Gastrocnemius medialis (tissue), 4 donors: ENCODE results near the gene MEDAG. TPM values are rescaled to one million over a fixed set of nuclear protein-coding genes. Genes with fewer than 3 reads are reported as not detected.

ENCODE experiments used
- ATAC-seq, 2 donors: fragments of 150-250 bp; one replicate each; pipeline ENCODE4 v1.9.1; 2016
- DNase-seq, 2 donors: peaks; one replicate each; pipeline ENCODE4 v3.0.0-alpha.2; 2019
- H3K27ac ChIP-seq, 4 donors: fragments of 200-600 bp; sonication (generic); 1 replicate in 1 of 4; 2 replicates in 3 of 4; pipeline ENCODE4 v1.5.1; 2016 to 2018; ENCODE audit warnings: mild to moderate bottlenecking in 2 of 4, moderate library complexity in 1 of 4
- H3K27me3 ChIP-seq, 3 donors: fragments of 200-600 bp; sonication (generic) in 2 of 3; 1 replicate in 1 of 3; 2 replicates in 2 of 3; pipeline versions ENCODE4 v1.5.1 to v1.6.0; 2016 to 2019; ENCODE audit warnings: mild to moderate bottlenecking in 1 of 3, moderate library complexity in 1 of 3
- H3K36me3 ChIP-seq, 2 donors: fragments of 200-600 bp; sonication (generic) in 1 of 2; one replicate each; pipeline ENCODE4 v1.5.1; 2017 to 2018
- H3K4me1 ChIP-seq, 2 donors: fragments of 200-600 bp; sonication (generic) in 1 of 2; one replicate each; pipeline ENCODE4 v1.5.1; 2016 to 2017; ENCODE audit warnings: mild to moderate bottlenecking in 2 of 2
- H3K4me3 ChIP-seq, 4 donors: fragments of 200-600 bp; sonication (generic) in 3 of 4; 1 replicate in 1 of 4; 2 replicates in 3 of 4; pipeline ENCODE4 v1.5.1; 2016 to 2019; ENCODE audit warnings: mild to moderate bottlenecking in 2 of 4
- H3K9me3 ChIP-seq, 3 donors: fragments of 200-600 bp; sonication (generic) in 2 of 3; 1 replicate in 1 of 3; 2 replicates in 2 of 3; pipeline ENCODE4 v1.5.1; 2016 to 2019
- POLR2A ChIP-seq, 2 donors: fragments of 450-650 bp; IDR thresholded peaks; one replicate each; pipeline ENCODE4 v1.6.1; 2017; ENCODE audit warnings: antibody characterized with exemption in 2 of 2, mild to moderate bottlenecking in 2 of 2, moderate library complexity in 2 of 2
- in situ Hi-C, 4 donors: fragments of 200-750 bp; cut with MboI; loops; one replicate each; pipeline versions ENCODE4 v1.15.0 to v1.8.0; 2017; ENCODE audit warnings: low sequenced_read_pairs in 4 of 4
- intact Hi-C: fragments of 100-400 bp; cut with DNase I; formaldehyde crosslinking; loops from one replicate; pipeline ENCODE4 v1.15.1; 2023; ENCODE audit warnings: low total_unique reads
- total RNA-seq, 4 donors: library from RNA; depleted of rRNA; stranded (reverse); fragments of >200 nt; gene quantifications; one replicate each; pipeline versions ENCODE4 v1.1.0 to v1.2.3, GENCODE V29; 2016
- TF ChIP-seq, protein P1 (sequence below), 5 experiments: fragments of 450-650 bp in 3 of 5; fragments of 200-600 bp in 2 of 5; sonication (generic) in 2 of 5; IDR thresholded peaks in 4 of 5; conservative IDR thresholded peaks in 1 of 5; 1 replicate in 4 of 5; 2 replicates in 1 of 5; pipeline ENCODE4 v1.5.1; 2016 to 2019; ENCODE audit warnings: antibody characterized with exemption in 5 of 5, mild to moderate bottlenecking in 3 of 5, moderate library complexity in 3 of 5

The MEDAG gene
- total RNA-seq, 4 donors from 2014 or later: 12.8 to 37.7 (median 23.3) TPM

DNA sequence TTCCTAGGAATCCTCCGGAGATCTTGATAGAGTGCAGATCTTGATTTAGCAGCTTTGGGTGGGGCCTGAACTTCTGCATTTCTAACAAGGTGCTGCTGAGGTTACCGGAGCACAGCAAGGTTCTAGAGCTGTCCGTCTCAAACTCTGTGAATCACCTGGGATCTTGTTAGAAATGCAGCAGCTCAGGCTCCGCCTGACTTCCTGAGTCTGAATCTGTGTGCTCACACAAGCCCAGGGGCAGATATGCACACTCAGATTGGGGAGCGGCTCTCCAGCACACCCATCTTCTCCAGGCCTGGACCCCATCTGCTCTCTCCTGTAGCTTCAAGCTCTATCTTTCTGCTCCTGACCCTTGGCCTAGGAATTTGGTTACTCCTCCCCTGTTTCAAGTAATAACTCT lies 22.9 kb downstream of the MEDAG start:
- ATAC-seq: no peak
- H3K4me3 ChIP-seq: no peak overlapping the region
- no peak overlapping the region for H3K27ac ChIP-seq
- H3K4me1 ChIP-seq: no peaks in the 10 kb centered on the region
- H3K27me3 ChIP-seq: peaks cover 8 to 9% (median 8%) of the 10 kb centered on the region in 3 donors
- TF ChIP-seq POLR2A (IDR thresholded peaks at IDR 0.05): no peak
- TF ChIP-seq, protein P1, sequence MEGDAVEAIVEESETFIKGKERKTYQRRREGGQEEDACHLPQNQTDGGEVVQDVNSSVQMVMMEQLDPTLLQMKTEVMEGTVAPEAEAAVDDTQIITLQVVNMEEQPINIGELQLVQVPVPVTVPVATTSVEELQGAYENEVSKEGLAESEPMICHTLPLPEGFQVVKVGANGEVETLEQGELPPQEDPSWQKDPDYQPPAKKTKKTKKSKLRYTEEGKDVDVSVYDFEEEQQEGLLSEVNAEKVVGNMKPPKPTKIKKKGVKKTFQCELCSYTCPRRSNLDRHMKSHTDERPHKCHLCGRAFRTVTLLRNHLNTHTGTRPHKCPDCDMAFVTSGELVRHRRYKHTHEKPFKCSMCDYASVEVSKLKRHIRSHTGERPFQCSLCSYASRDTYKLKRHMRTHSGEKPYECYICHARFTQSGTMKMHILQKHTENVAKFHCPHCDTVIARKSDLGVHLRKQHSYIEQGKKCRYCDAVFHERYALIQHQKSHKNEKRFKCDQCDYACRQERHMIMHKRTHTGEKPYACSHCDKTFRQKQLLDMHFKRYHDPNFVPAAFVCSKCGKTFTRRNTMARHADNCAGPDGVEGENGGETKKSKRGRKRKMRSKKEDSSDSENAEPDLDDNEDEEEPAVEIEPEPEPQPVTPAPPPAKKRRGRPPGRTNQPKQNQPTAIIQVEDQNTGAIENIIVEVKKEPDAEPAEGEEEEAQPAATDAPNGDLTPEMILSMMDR (IDR thresholded peaks at IDR 0.05 in 4 of 5, conservative IDR thresholded peaks at IDR 0.05 in 1 of 5): no peak
- no peak for DNase-seq
- no peaks in the 10 kb centered on the region for H3K36me3 ChIP-seq
- no peaks in the 10 kb centered on the region for H3K9me3 ChIP-seq
- intact Hi-C loops (no loop called here), in situ Hi-C loops (no loop called here)

DNA sequence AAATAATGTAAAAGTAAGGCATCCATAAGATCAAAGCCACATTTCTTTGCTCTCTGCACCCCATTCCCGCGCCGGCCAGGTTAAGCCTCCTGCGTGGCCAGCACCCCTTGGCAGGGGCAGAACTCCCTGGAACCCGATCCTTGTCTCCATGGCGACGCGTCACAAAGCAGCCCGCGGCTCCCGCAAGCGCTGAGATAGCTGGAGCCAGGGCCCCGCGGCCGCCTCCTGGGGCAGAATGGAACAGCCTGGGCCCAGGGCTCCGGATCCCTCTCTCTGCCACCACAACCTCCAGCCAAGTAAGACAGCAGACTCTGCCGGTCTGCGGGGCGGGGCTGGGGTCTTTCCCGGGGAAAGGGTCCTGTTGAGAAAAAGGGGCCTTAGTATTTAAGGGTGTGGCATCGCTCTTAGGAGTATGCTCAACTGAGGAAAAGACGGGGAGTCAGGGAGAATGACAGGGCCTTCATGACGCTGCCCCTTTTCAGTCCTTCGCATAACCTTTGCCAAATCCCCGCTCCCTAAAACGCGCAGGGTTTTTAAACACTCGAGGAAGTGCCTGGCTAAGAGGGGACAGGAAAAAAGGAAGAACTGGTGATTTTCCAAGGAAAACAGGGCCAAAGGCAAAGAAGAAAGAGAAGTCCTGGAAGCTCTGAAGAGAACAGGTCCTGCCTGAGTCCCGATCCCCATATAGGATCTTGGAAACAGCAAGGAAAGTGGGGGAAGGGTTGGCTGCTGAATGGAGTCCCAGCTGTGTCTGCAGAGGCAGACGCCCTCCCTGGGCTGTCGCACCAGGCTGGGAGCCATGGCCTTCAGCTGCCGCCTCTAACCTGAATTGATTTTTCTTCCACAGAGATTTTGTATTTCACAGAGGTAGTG lies 26.6 kb downstream of the MEDAG start, which contains the start of gene TEX26:
Gene TEX26 (plus strand): TSS at position 176 of the 873 bp plus-strand sequence. CDS start 60 bp downstream, at position 236.
- TF ChIP-seq, protein P1 (IDR thresholded peaks at IDR 0.05 in 4 of 5, conservative IDR thresholded peaks at IDR 0.05 in 1 of 5): no peak
- no peak for TF ChIP-seq POLR2A (IDR thresholded peaks at IDR 0.05)
- no peak for DNase-seq
- intact Hi-C loops (no loop called here), in situ Hi-C loops (no loop called here)
- H3K27ac ChIP-seq: no peak within 1 kb of the TSS
- no peak for ATAC-seq
- no peaks in the 10 kb centered on the region for H3K9me3 ChIP-seq
- peaks cover 8 to 9% (median 8%) of the 10 kb centered on the region in 3 donors for H3K27me3 ChIP-seq
- no peaks in the 10 kb centered on the region for H3K36me3 ChIP-seq
- H3K4me3 ChIP-seq: no peak within 1 kb of the TSS
- no peaks in the 10 kb centered on the region for H3K4me1 ChIP-seq

DNA sequence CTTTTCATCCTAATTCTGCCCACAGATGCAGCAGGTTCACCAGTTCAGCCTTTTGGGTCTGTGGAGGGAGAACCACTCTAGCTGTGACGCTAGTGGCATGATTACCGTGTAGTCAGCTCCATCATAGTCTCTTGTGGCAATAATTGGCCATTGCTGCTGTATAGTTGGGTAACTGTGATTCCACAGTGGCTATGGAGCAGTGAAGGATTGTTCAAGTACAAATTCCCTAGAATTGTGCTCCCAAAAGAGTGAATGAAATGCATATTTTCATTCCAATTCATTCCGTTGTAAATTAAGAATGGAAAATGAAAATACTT lies 27.2 kb downstream of the MEDAG start:
- in situ Hi-C loops: no loop called here
- no peak for DNase-seq
- no peaks in the 10 kb centered on the region for H3K4me1 ChIP-seq
- H3K36me3 ChIP-seq: no peaks in the 10 kb centered on the region
- H3K9me3 ChIP-seq: no peaks in the 10 kb centered on the region
- TF ChIP-seq, protein P1 (IDR thresholded peaks at IDR 0.05 in 4 of 5, conservative IDR thresholded peaks at IDR 0.05 in 1 of 5): no peak
- no peak for TF ChIP-seq POLR2A (IDR thresholded peaks at IDR 0.05)
- H3K27me3 ChIP-seq: peaks cover 8 to 9% (median 8%) of the 10 kb centered on the region in 3 donors
- no peak overlapping the region for H3K27ac ChIP-seq
- no peak overlapping the region for H3K4me3 ChIP-seq
- no peak for ATAC-seq
- intact Hi-C loops: no loop called here

DNA sequence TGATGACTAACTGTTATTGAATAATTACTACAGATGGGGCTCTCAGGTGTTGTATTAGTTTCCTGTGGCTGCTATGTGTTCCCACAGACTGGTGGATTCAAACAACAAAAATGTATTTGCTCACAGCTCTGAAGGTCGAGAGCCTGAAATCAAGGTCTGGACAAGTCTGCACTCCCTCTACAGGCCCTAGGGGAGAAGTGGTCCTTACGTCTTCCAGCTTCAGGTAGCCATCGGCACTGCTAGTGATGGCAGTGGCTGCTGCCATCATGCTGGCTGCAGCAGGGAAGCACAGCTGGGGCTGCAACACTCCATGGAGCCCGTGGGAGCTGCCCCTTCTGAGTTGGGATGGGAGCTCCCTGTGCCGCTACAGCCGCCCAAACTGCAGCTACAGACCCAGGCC lies 28.3 kb downstream of the MEDAG start:
- ATAC-seq (no peak), DNase-seq (no peak)
- no peaks in the 10 kb centered on the region for H3K9me3 ChIP-seq
- no peak overlapping the region for H3K4me3 ChIP-seq
- no peak overlapping the region for H3K27ac ChIP-seq
- H3K36me3 ChIP-seq: no peaks in the 10 kb centered on the region
- TF ChIP-seq, protein P1 (IDR thresholded peaks at IDR 0.05 in 4 of 5, conservative IDR thresholded peaks at IDR 0.05 in 1 of 5): no peak
- TF ChIP-seq POLR2A (IDR thresholded peaks at IDR 0.05): no peak
- H3K27me3 ChIP-seq: peaks cover 8 to 9% (median 8%) of the 10 kb centered on the region in 3 donors
- no peaks in the 10 kb centered on the region for H3K4me1 ChIP-seq
- intact Hi-C loops (no loop called here), in situ Hi-C loops (no loop called here)
